ENCODE results near the gene PTCD1.

DNA sequence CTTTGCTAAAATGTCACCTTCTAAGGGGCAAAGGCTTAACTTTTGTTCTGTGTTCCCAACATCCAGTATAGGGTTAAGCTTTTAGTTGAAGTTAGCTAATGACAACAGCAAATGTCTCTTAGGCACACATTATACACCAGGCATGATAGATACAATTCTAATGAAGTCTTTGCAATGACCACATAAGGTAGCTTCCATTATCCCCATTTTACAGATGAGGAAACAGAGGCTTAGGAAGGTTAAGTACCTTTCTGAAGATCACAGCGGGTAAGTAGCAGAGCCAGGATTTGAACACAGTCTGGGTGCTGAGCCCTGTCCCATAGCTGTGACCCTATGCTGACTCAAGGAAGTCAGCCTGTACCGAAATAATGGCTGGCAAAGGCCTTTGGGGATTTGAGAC, 28.0 kb downstream of the PTCD1 start:
- TF ChIP-seq, protein P1, sequence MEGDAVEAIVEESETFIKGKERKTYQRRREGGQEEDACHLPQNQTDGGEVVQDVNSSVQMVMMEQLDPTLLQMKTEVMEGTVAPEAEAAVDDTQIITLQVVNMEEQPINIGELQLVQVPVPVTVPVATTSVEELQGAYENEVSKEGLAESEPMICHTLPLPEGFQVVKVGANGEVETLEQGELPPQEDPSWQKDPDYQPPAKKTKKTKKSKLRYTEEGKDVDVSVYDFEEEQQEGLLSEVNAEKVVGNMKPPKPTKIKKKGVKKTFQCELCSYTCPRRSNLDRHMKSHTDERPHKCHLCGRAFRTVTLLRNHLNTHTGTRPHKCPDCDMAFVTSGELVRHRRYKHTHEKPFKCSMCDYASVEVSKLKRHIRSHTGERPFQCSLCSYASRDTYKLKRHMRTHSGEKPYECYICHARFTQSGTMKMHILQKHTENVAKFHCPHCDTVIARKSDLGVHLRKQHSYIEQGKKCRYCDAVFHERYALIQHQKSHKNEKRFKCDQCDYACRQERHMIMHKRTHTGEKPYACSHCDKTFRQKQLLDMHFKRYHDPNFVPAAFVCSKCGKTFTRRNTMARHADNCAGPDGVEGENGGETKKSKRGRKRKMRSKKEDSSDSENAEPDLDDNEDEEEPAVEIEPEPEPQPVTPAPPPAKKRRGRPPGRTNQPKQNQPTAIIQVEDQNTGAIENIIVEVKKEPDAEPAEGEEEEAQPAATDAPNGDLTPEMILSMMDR (IDR thresholded peaks at IDR 0.05) = no peak
- TF ChIP-seq EP300 (IDR thresholded peaks at IDR 0.05) (no peak), POLR2A (IDR thresholded peaks at IDR 0.05) (no peak)

Data from upper lobe of left lung (tissue), 4 donors.